Right lobe of liver (tissue), 6 donors: Measurements from ENCODE around the gene GOLGA3. TPM values are rescaled to one million over a fixed set of nuclear protein-coding genes. Genes with fewer than 3 reads are reported as not detected.

Source experiments
- ATAC-seq, 4 donors: fragments of 200-7000 bp; cut with Tn5 transposase; one replicate each; pipeline ENCODE4 v1.9.1; 2020; ENCODE audit warnings: mild to moderate bottlenecking in 4 of 4, moderate library complexity in 4 of 4
- DNase-seq, 3 donors: peaks; one replicate each; pipeline ENCODE4 v3.0.0-alpha.2; 2020
- H3K27ac ChIP-seq, 3 donors: fragments of 200-600 bp; one replicate each; pipeline ENCODE4 v1.8.0; 2022
- H3K27me3 ChIP-seq, 2 donors: fragments of 200-600 bp; one replicate each; pipeline ENCODE4 v1.8.0; 2022
- H3K36me3 ChIP-seq, 4 donors: fragments of 200-600 bp; sonication (generic) in 1 of 4; one replicate each; pipeline versions ENCODE4 v1.5.1 to v1.8.0; 2017 to 2022; ENCODE audit warnings: control low read depth in 1 of 4
- H3K4me1 ChIP-seq, 4 donors: fragments of 200-600 bp; sonication (generic) in 1 of 4; one replicate each; pipeline versions ENCODE4 v1.5.1 to v1.8.0; 2017 to 2022; ENCODE audit warnings: control low read depth in 1 of 4
- H3K4me3 ChIP-seq, 3 donors: fragments of 200-600 bp; one replicate each; pipeline ENCODE4 v1.8.0; 2022
- H3K9me3 ChIP-seq, 4 donors: fragments of 200-600 bp; sonication (generic) in 1 of 4; one replicate each; pipeline versions ENCODE4 v1.5.1 to v1.8.0; 2017 to 2022; ENCODE audit warnings: control low read depth in 1 of 4
- POLR2A ChIP-seq: fragments of 450-650 bp; IDR thresholded peaks from one replicate; pipeline ENCODE4 v1.6.1; 2017; ENCODE audit warnings: antibody characterized with exemption, mild to moderate bottlenecking
- WGBS: methylation state at CpG from one replicate; pipeline ENCODE4 v1.1.6; 2018; ENCODE audit warnings: low coverage, low lambda C conversion rate; ENCODE audit not compliant: insufficient coverage; ENCODE audit errors: missing lambda C conversion rate; 5-methylcytosine and 5-hydroxymethylcytosine counted together
- intact Hi-C, 2 donors: fragments of 100-400 bp; cut with DNase I; formaldehyde crosslinking; loops; one replicate each; pipeline versions ENCODE4 v1.11.2 to v1.14.1; 2022
- total RNA-seq, 6 experiments: library from RNA; depleted of rRNA in 2 of 6; stranded (reverse); fragments of >200 nt in 2 of 6; fragmentation: NEBNext Ultra II Directional in 3 of 6; extraction: Animal tissue kit (Norgen Biotek cat#: 25700) in 3 of 6; gene quantifications; one replicate each; pipeline versions ENCODE4 v1.1.0 to v1.2.4, GENCODE V29; 2016 to 2023
- TF ChIP-seq, protein P1 (sequence below), 4 donors: fragments of 200-600 bp in 3 of 4; fragments of 450-650 bp in 1 of 4; IDR thresholded peaks; one replicate each; pipeline versions ENCODE4 v1.5.1 to v1.8.0; 2016 to 2022; ENCODE audit warnings: antibody characterized with exemption in 4 of 4, mild to moderate bottlenecking in 2 of 4
- donor health status: DM: no; HTN: yes; CAD: no.
- donor health status: DM: no; HTN: no; CAD: no.
- donor health status: DM: no; HTN: no; CAD: no.
- donor health status: DM: no; HTN: yes; CAD: no.
- donor health status: DM: no; HTN: yes; CAD: no.

Gene GOLGA3
- total RNA-seq, 6 experiments from 2014 or later = 15.7 to 37.5 (median 22.8) TPM

DNA sequence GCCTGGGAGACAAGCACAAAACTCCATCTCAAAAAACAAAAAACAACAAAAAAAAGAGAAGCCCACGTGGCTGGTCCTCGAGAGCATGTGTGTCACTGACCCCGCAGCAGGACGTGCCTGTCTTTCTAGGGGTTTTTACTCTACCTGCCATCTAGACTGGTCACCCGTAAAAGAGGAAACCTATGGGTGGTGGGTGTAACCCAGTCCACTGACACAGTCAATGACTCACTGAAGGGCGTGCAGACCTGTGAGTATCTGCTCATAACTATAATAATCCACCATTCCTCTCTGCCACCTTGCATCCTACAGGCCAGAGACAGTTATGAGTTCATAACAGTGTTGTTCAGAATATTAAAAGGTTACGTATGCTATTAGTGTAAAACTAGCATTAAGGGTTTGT lies 4.6 kb downstream of the GOLGA3 start:
- Histone ChIP-seq H3K4me1 (peaks cover 0 to 8% (median 4%) of the 10 kb centered on the region in 4 donors), H3K4me3 (no peak overlapping the region), H3K27ac (no peak overlapping the region), H3K27me3 (no peaks in the 10 kb centered on the region), H3K9me3 (no peaks in the 10 kb centered on the region), H3K36me3 (peaks cover 0 to 32% (median 15%) of the 10 kb centered on the region in 4 donors)
- no peak for DNase-seq
- ATAC-seq = no peak
- TF ChIP-seq, protein P1, sequence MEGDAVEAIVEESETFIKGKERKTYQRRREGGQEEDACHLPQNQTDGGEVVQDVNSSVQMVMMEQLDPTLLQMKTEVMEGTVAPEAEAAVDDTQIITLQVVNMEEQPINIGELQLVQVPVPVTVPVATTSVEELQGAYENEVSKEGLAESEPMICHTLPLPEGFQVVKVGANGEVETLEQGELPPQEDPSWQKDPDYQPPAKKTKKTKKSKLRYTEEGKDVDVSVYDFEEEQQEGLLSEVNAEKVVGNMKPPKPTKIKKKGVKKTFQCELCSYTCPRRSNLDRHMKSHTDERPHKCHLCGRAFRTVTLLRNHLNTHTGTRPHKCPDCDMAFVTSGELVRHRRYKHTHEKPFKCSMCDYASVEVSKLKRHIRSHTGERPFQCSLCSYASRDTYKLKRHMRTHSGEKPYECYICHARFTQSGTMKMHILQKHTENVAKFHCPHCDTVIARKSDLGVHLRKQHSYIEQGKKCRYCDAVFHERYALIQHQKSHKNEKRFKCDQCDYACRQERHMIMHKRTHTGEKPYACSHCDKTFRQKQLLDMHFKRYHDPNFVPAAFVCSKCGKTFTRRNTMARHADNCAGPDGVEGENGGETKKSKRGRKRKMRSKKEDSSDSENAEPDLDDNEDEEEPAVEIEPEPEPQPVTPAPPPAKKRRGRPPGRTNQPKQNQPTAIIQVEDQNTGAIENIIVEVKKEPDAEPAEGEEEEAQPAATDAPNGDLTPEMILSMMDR (IDR thresholded peaks at IDR 0.05) = no peak
- no peak for TF ChIP-seq POLR2A
- 74% methylated on average over 7 of the region's 7 CpGs for WGBS
- intact Hi-C loops = no loop called here

DNA sequence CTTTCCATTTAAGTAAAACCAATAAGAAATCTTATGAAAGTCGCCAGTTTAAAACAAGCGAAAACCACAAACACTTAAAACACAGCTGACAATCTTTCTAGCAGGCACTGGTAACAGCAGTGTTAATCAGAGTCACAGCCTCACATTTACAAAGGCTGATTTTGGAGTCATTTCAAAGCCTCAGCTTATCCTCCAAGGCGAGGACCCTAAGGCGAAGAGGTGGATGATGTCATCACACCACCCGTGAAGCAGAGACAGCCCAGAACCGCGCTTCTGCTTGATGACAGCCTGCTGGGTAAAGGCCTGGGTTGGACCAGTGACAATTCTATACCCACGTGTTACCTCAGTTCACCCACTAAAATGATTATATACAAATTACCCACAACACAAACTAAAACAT lies 10.1 kb downstream of the GOLGA3 start:
- DNase-seq (no peak), ATAC-seq (no peak)
- Histone ChIP-seq H3K27me3 (no peaks in the 10 kb centered on the region), H3K4me3 (no peak overlapping the region), H3K27ac (no peak overlapping the region), H3K36me3 (peaks cover 5 to 64% (median 35%) of the 10 kb centered on the region in 4 donors), H3K9me3 (no peaks in the 10 kb centered on the region), H3K4me1 (no peaks in the 10 kb centered on the region)
- WGBS = 88% methylated on average over 5 of the region's 8 CpGs
- no peak for TF ChIP-seq POLR2A
- TF ChIP-seq, protein P1 (IDR thresholded peaks at IDR 0.05) = no peak
- intact Hi-C loops = no loop called here

DNA sequence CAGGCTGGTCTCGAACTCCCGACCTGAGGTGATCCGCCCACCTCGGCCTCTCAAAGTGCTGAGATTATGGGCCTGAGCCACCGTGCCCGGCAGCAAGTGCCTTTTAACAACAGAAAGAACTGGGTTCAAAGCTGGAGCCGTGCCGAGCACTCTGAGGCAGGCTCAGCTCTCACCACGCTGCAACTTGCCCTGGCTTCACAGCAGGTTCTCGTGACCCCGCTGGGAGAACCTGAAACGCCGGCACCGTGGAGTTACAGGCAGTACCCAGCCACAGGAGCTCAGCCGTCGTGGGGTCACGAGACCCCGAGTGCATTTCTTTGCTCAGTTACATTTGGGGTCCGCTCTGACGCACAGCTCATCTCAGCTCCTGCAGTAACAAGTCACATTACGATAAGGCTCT lies 14.4 kb downstream of the GOLGA3 start:
- Histone ChIP-seq H3K36me3 (peaks cover 5 to 59% (median 36%) of the 10 kb centered on the region in 4 donors), H3K4me1 (no peaks in the 10 kb centered on the region), H3K27ac (no peak overlapping the region), H3K9me3 (no peaks in the 10 kb centered on the region), H3K4me3 (no peak overlapping the region), H3K27me3 (no peaks in the 10 kb centered on the region)
- 96% methylated on average over 9 of the region's 21 CpGs for WGBS
- ATAC-seq = no peak
- DNase-seq = no peak
- TF ChIP-seq POLR2A = no peak
- TF ChIP-seq, protein P1 (IDR thresholded peaks at IDR 0.05) = no peak
- intact Hi-C loops = no loop called here

DNA sequence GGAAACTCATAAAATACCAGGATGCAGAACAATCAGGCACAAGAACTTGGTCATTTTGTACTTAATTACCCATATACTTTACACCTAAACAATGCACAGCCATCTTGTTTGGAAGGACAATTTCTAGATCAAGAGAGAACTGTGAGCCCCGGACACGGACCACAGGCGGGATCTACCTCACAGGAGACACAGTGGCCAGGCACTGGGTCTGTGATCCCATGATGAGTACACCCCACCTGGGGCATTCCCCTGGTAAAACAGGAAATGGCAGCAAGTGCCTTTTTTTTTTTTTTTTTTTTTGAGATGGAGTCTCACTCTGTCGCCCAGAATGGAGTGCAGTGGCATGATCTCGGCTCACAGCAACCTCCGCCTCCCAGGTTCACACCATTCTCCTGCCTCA lies 15.2 kb downstream of the GOLGA3 start:
- TF ChIP-seq POLR2A = no peak
- TF ChIP-seq, protein P1 (IDR thresholded peaks at IDR 0.05) = no peak
- H3K9me3 ChIP-seq = no peaks in the 10 kb centered on the region
- peaks cover 5 to 56% (median 34%) of the 10 kb centered on the region in 4 donors for H3K36me3 ChIP-seq
- DNase-seq = no peak
- H3K27me3 ChIP-seq = no peaks in the 10 kb centered on the region
- 100% methylated on average over 1 of the region's 6 CpGs for WGBS
- H3K4me1 ChIP-seq = no peaks in the 10 kb centered on the region
- no peak overlapping the region for H3K4me3 ChIP-seq
- no peak for ATAC-seq
- intact Hi-C loops = no loop called here
- H3K27ac ChIP-seq = no peak overlapping the region
